Measurements from ENCODE around the gene CPTP. TPM values are rescaled to one million over a fixed set of nuclear protein-coding genes. Genes with fewer than 3 reads are reported as not detected.

Gene CPTP
- total RNA-seq, 4 donors from 2014 or later = 10.4 to 42.7 (median 30.1) TPM

GRCh38 chr1:1284221-1285101 lies 40.1 kb upstream of the CPTP start:
- TF ChIP-seq EP300 (IDR thresholded peaks at IDR 0.05) = no peak
- TF ChIP-seq POLR2AphosphoS5 (IDR thresholded peaks at IDR 0.05) = no peak
- no peak for TF ChIP-seq POLR2A (IDR thresholded peaks at IDR 0.05)
- TF ChIP-seq CTCF (IDR thresholded peaks at IDR 0.05) = no peak
- ATAC-seq = no peak
- 73 to 80% methylated on average over 1 to 8 of the region's 32 CpGs for WGBS, 2 donors (ENCODE audit: low coverage in 1 of 2)

GRCh38 chr1:1285102-1285571 lies 39.5 kb upstream of the CPTP start:
- no peak overlapping the region for H3K27ac ChIP-seq
- H3K27me3 ChIP-seq = peaks cover 48% of the 10 kb centered on the region
- WGBS, 2 donors (ENCODE audit: low coverage in 1 of 2) = no CpG with 5 or more reads among the region's 22 CpGs
- no peak for ATAC-seq
- H3K36me3 ChIP-seq = no peaks in the 10 kb centered on the region
- H3K4me1 ChIP-seq = no peaks in the 10 kb centered on the region
- TF ChIP-seq CTCF (IDR thresholded peaks at IDR 0.05) (no peak), EP300 (IDR thresholded peaks at IDR 0.05) (no peak), POLR2A (IDR thresholded peaks at IDR 0.05) (no peak), POLR2AphosphoS5 (IDR thresholded peaks at IDR 0.05) (no peak)
- H3K9me3 ChIP-seq = no peaks in the 10 kb centered on the region
- no peak overlapping the region for H3K4me3 ChIP-seq

More at GRCh38 chr1:1284221-1285101, 40.1 kb upstream of the CPTP start:
- no peak overlapping the region for H3K4me3 ChIP-seq
- no peak overlapping the region for H3K27ac ChIP-seq
- H3K27me3 ChIP-seq = peaks cover 48% of the 10 kb centered on the region
- H3K36me3 ChIP-seq = no peaks in the 10 kb centered on the region
- H3K9me3 ChIP-seq = no peaks in the 10 kb centered on the region
- H3K4me1 ChIP-seq = no peaks in the 10 kb centered on the region

GRCh38 chr1:1285611-1286311 lies 38.8 kb upstream of the CPTP start:
- H3K27ac ChIP-seq = no peak overlapping the region
- no peak for ATAC-seq
- WGBS, 2 donors (ENCODE audit: low coverage in 1 of 2) = no CpG with 5 or more reads among the region's 37 CpGs
- H3K27me3 ChIP-seq = peaks cover 48% of the 10 kb centered on the region
- TF ChIP-seq POLR2A (IDR thresholded peaks at IDR 0.05) (no peak), CTCF (IDR thresholded peaks at IDR 0.05) (no peak), POLR2AphosphoS5 (IDR thresholded peaks at IDR 0.05) (no peak), EP300 (IDR thresholded peaks at IDR 0.05) (no peak)
- H3K4me3 ChIP-seq = no peak overlapping the region
- no peaks in the 10 kb centered on the region for H3K9me3 ChIP-seq
- peaks cover 0 to under 1% (median 0%) of the 10 kb centered on the region in 3 donors for H3K4me1 ChIP-seq
- no peaks in the 10 kb centered on the region for H3K36me3 ChIP-seq

GRCh38 chr1:1286313-1287261 lies 38.0 kb upstream of the CPTP start:
- H3K9me3 ChIP-seq = no peaks in the 10 kb centered on the region
- H3K36me3 ChIP-seq = no peaks in the 10 kb centered on the region
- no peak for ATAC-seq
- H3K27ac ChIP-seq = no peak overlapping the region
- WGBS, 2 donors (ENCODE audit: low coverage in 1 of 2) = no CpG with 5 or more reads among the region's 50 CpGs
- peaks cover 0 to 8% (median 0%) of the 10 kb centered on the region in 3 donors for H3K4me1 ChIP-seq
- peaks cover 48% of the 10 kb centered on the region for H3K27me3 ChIP-seq
- TF ChIP-seq EP300 (IDR thresholded peaks at IDR 0.05) = no peak
- no peak for TF ChIP-seq POLR2A (IDR thresholded peaks at IDR 0.05)
- no peak for TF ChIP-seq CTCF (IDR thresholded peaks at IDR 0.05)
- TF ChIP-seq POLR2AphosphoS5 (IDR thresholded peaks at IDR 0.05) = no peak
- no peak overlapping the region for H3K4me3 ChIP-seq
